ENCODE results near the gene URI1.

DNA sequence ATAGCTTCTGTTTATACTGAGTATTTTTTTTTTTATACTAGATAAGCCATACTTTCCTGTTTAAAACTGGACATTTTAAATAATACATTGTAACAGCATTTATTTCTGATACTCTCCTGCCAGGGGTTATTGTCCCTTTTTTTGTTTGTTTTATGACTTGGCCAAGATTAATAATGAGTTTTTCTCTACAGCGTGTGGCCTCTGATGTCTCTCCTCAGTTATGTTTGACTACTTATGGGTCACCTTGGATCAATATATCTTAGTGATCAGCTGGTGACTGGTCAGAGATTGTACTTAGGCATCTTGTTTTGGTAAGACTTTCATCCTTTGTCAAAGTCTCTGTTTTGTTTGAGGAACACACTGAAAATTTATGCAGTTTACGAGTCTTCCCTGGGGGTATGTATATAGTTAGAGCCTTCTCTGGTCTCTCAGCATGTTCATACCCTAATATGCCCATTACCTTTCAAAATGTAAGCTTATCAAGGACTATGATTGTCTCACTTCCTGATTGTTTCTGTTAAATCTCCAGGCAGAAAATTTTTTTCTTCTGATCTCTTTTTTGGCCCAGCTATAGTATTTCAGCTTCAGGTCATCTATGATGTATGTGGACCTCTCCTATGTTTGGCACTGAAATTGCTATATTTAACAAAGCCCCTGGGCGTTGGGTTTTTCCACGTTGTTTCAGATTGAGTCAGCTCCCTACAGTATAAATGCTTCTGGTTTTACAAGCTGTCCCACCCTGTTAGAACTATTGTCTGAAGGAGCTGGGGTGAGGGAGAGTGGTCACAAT lies 87.9 kb downstream of the URI1 start:
- TF ChIP-seq POLR2AphosphoS5 (IDR thresholded peaks at IDR 0.05; ENCODE audit: borderline replicate concordance, low read depth, low read length) (no peak), EZH2 (IDR thresholded peaks at IDR 0.05) (no peak), FOXP2 (optimal IDR thresholded peaks at IDR 0.05; ENCODE audit: control extremely low read depth, extremely low read length, insufficient read depth) (no peak)

Measured in SK-N-MC (cell line).